Peyer's patch (tissue), 4 donors: ENCODE measurements around the gene ZNF613.

ENCODE experiments used
- CTCF ChIP-seq, 6 experiments: fragments of 450-650 bp in 4 of 6; fragments of 200-600 bp in 2 of 6; sonication (generic) in 1 of 6; IDR thresholded peaks; one replicate each; pipeline ENCODE4 v1.5.1; 2017 to 2019; ENCODE audit warnings: antibody characterized with exemption in 6 of 6, mild to moderate bottlenecking in 3 of 6, moderate library complexity in 1 of 6
- POLR2A ChIP-seq, 2 donors: fragments of 450-650 bp; IDR thresholded peaks; one replicate each; pipeline ENCODE4 v1.5.1; 2017; ENCODE audit warnings: antibody characterized with exemption in 2 of 2, mild to moderate bottlenecking in 2 of 2, moderate library complexity in 2 of 2

GRCh38 chr19:51948975-51949374, 21.7 kb downstream of the ZNF613 start:
- TF ChIP-seq CTCF (IDR thresholded peaks at IDR 0.05), result no peak
- TF ChIP-seq POLR2A (IDR thresholded peaks at IDR 0.05), result no peak
